B cell (primary cell): ENCODE results near the gene NEUROD2.

ENCODE experiments used
- CTCF ChIP-seq: fragments of 200-600 bp; IDR thresholded peaks from one replicate; pipeline ENCODE4 v1.8.0; 2022; ENCODE audit warnings: antibody characterized with exemption, mild to moderate bottlenecking
- EZH2 ChIP-seq: IDR thresholded peaks from 2 replicates; pipeline ENCODE4 v1.6.1; 2012; ENCODE audit warnings: borderline replicate concordance, low read depth, mild to moderate bottlenecking, moderate library complexity, low read length; ENCODE audit not compliant: insufficient read depth, poor library complexity, severe bottlenecking

GRCh38 chr17:39625198-39625785 lies 17.6 kb upstream of the NEUROD2 start:
- TF ChIP-seq CTCF (no peak), EZH2 (no peak)
